Sigmoid colon (tissue), 7 donors: ENCODE data around the gene KCNE4. TPM values are rescaled to one million over a fixed set of nuclear protein-coding genes. Genes with fewer than 3 reads are reported as not detected.

ENCODE experiments used
- DNase-seq: peaks from one replicate; pipeline ENCODE4 v3.0.0-alpha.2; 2019
- H3K27ac ChIP-seq, 4 donors: fragments of 200-600 bp; sonication (generic); one replicate each; pipeline ENCODE4 v1.5.1; 2016 to 2019; ENCODE audit warnings: mild to moderate bottlenecking in 1 of 4
- H3K27me3 ChIP-seq, 3 donors: fragments of 200-600 bp; sonication (generic); one replicate each; pipeline ENCODE4 v1.5.1; 2019; ENCODE audit warnings: mild to moderate bottlenecking in 1 of 3
- H3K36me3 ChIP-seq, 4 donors: fragments of 200-600 bp; sonication (generic); one replicate each; pipeline ENCODE4 v1.5.1; 2016 to 2019
- H3K4me1 ChIP-seq, 4 donors: fragments of 200-600 bp; sonication (generic); one replicate each; pipeline ENCODE4 v1.5.1; 2017 to 2019
- H3K4me3 ChIP-seq, 4 donors: fragments of 200-600 bp; sonication (generic); one replicate each; pipeline ENCODE4 v1.5.1; 2017 to 2019; ENCODE audit warnings: mild to moderate bottlenecking in 2 of 4, moderate library complexity in 1 of 4
- H3K9me3 ChIP-seq, 4 donors: fragments of 200-600 bp in 3 of 4; sonication (generic) in 3 of 4; one replicate each; pipeline versions ENCODE4 v1.5.1 to v1.6.1; 2013 to 2019
- EP300 ChIP-seq, 4 donors: sonication (generic); formaldehyde crosslinking; IDR thresholded peaks; one replicate each; pipeline ENCODE4 v1.6.1; 2017; ENCODE audit warnings: antibody characterized with exemption in 4 of 4
- POLR2A ChIP-seq, 2 donors: fragments of 450-650 bp; IDR thresholded peaks; one replicate each; pipeline ENCODE4 v1.6.1; 2016; ENCODE audit warnings: antibody characterized with exemption in 2 of 2, mild to moderate bottlenecking in 2 of 2, moderate library complexity in 2 of 2
- POLR2AphosphoS5 ChIP-seq, 4 donors: sonication (generic); formaldehyde crosslinking; IDR thresholded peaks; one replicate each; pipeline ENCODE4 v1.6.1; 2017; ENCODE audit warnings: antibody characterized with exemption in 4 of 4
- WGBS, 2 donors: extraction: QIAGEN DNeasy Blood & Tissue Kit; methylation state at CpG; one replicate each; pipeline ENCODE4 v1.1.7; 2013; 5-methylcytosine and 5-hydroxymethylcytosine counted together
- intact Hi-C: fragments of 100-400 bp; cut with DNase I; formaldehyde crosslinking; loops from one replicate; pipeline ENCODE4 v1.15.1; 2023
- polyA plus RNA-seq, 3 donors: library from polyadenylated mRNA; stranded (reverse); fragments of 200-250 nt; gene quantifications; one replicate each; pipeline ENCODE4 v1.2.3, GENCODE V29; 2013
- total RNA-seq, 4 donors: library from RNA; depleted of rRNA; stranded (reverse); fragments of >200 nt; gene quantifications; one replicate each; pipeline ENCODE4 v1.1.0, GENCODE V29; 2016
- TF ChIP-seq, protein P1 (sequence below), 4 experiments: fragments of 450-650 bp in 3 of 4; fragments of 200-600 bp in 1 of 4; IDR thresholded peaks; one replicate each; pipeline ENCODE4 v1.5.1; 2016 to 2019; ENCODE audit warnings: antibody characterized with exemption in 4 of 4, mild to moderate bottlenecking in 3 of 4, moderate library complexity in 2 of 4
- donor health status: healthy with polysubstance abuse.
- donor health status: Bipolar disorder and iron deficiency.
- donor health status: healthy.

KCNE4 gene
- total and polyA plus RNA-seq, 7 donors = 0.23 to 18.7 (median 5.4) TPM

DNA sequence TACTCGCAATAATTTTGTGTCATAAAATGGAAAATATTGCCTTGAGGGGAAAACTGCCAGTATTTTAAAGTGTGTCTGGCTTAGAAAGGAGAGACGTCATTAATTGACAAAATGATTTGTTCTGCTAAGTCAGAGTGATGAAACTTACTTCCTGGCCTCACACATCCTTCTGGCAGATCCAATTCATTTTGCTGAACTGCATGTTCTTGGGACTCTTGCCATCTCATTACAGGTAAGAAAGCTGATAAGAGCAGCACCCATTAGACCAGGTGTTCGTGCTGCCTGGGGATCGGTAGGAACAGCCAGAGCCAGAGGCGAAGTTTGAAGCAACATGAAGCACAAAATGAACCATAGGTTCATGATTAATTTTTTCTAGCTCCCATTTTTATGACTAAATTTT, 38.0 kb downstream of the KCNE4 start:
- H3K27ac ChIP-seq = no peak overlapping the region
- no peak for DNase-seq
- peaks cover 0 to 37% (median 26%) of the 10 kb centered on the region in 4 donors for H3K4me1 ChIP-seq
- no peaks in the 10 kb centered on the region for H3K27me3 ChIP-seq
- intact Hi-C loops = no loop called here
- TF ChIP-seq POLR2AphosphoS5 (IDR thresholded peaks at IDR 0.05) (no peak), POLR2A (IDR thresholded peaks at IDR 0.05) (no peak), EP300 (IDR thresholded peaks at IDR 0.05) (no peak)
- TF ChIP-seq, protein P1, sequence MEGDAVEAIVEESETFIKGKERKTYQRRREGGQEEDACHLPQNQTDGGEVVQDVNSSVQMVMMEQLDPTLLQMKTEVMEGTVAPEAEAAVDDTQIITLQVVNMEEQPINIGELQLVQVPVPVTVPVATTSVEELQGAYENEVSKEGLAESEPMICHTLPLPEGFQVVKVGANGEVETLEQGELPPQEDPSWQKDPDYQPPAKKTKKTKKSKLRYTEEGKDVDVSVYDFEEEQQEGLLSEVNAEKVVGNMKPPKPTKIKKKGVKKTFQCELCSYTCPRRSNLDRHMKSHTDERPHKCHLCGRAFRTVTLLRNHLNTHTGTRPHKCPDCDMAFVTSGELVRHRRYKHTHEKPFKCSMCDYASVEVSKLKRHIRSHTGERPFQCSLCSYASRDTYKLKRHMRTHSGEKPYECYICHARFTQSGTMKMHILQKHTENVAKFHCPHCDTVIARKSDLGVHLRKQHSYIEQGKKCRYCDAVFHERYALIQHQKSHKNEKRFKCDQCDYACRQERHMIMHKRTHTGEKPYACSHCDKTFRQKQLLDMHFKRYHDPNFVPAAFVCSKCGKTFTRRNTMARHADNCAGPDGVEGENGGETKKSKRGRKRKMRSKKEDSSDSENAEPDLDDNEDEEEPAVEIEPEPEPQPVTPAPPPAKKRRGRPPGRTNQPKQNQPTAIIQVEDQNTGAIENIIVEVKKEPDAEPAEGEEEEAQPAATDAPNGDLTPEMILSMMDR (IDR thresholded peaks at IDR 0.05) = no peak
- H3K36me3 ChIP-seq = no peaks in the 10 kb centered on the region
- 25 to 72% methylated on average over 5 of the region's 5 CpGs for WGBS, 2 donors
- H3K4me3 ChIP-seq = no peak overlapping the region
- H3K9me3 ChIP-seq = no peaks in the 10 kb centered on the region

DNA sequence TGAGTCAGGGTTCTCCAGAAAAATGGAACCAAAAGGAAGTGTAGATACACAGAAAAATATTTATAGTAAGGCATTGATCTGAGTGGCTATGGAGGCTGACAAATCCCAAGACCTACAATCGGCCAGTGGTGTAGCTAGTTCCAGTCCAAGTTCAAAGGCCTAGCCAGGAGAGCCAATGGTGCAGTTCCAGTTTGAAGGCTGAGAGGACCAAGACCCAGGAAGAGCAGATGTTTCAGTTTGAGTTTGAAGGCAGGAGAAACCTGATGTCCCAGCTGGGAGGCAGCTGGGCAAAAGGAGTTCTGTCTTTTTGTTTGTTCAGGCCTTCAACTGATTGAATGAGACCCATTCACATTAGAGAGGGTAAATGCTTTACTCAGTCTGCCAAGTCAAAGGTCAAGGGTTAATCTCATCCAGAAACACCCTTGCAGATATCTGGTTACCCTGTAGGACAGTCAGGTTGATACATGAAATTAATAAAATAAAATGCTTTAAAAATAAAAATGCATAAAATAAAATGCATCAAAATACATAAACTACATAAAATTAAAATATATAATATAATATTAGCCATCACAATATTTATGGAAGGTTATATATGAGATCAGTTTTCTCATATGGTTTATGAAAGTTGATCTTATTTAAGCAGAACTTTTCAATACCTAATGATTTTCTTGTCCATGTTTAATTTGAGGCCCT, 38.7 kb downstream of the KCNE4 start:
- H3K27me3 ChIP-seq = no peaks in the 10 kb centered on the region
- H3K36me3 ChIP-seq = no peaks in the 10 kb centered on the region
- 79 to 87% methylated on average over 1 of the region's 1 CpG for WGBS, 2 donors
- no peak for DNase-seq
- intact Hi-C loops = no loop called here
- H3K4me3 ChIP-seq = no peak overlapping the region
- H3K27ac ChIP-seq = no peak overlapping the region
- no peaks in the 10 kb centered on the region for H3K9me3 ChIP-seq
- no peak for TF ChIP-seq POLR2AphosphoS5 (IDR thresholded peaks at IDR 0.05)
- TF ChIP-seq, protein P1 (IDR thresholded peaks at IDR 0.05) = no peak
- TF ChIP-seq POLR2A (IDR thresholded peaks at IDR 0.05) = no peak
- no peak for TF ChIP-seq EP300 (IDR thresholded peaks at IDR 0.05)
- peaks cover 0 to 33% (median 19%) of the 10 kb centered on the region in 4 donors for H3K4me1 ChIP-seq

DNA sequence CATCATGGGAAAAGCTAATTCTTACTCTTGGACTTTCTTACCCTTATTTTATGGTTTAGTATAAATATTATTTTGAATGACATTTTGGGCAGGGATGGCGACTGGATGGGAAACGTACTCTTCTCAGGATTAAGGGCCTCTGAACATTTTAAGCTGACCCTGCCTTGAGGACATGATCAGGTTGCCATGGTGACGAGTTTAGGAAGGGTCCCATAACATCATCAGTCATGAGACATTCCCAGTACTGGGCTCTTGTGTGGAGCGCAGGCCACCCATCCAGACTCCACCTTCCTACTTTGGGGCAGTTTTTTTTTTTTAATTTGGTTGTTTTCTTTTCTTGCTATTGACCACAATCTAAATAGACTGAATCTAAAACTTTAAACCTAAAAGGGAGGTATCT, 40.7 kb downstream of the KCNE4 start:
- Histone ChIP-seq H3K27ac (peak overlapping the region in 2 of 4 donors; percentile 29 to 51), H3K4me3 (no peak overlapping the region), H3K27me3 (no peaks in the 10 kb centered on the region), H3K4me1 (peaks cover 0 to 31% (median 13%) of the 10 kb centered on the region in 4 donors), H3K9me3 (no peaks in the 10 kb centered on the region), H3K36me3 (no peaks in the 10 kb centered on the region)
- WGBS, 2 donors = 90 to 91% methylated on average over 4 of the region's 4 CpGs
- intact Hi-C loops = no loop called here
- DNase-seq = no peak
- TF ChIP-seq POLR2A (IDR thresholded peaks at IDR 0.05) (no peak), EP300 (IDR thresholded peaks at IDR 0.05) (no peak), POLR2AphosphoS5 (IDR thresholded peaks at IDR 0.05) (no peak)
- TF ChIP-seq, protein P1 (IDR thresholded peaks at IDR 0.05) = no peak

DNA sequence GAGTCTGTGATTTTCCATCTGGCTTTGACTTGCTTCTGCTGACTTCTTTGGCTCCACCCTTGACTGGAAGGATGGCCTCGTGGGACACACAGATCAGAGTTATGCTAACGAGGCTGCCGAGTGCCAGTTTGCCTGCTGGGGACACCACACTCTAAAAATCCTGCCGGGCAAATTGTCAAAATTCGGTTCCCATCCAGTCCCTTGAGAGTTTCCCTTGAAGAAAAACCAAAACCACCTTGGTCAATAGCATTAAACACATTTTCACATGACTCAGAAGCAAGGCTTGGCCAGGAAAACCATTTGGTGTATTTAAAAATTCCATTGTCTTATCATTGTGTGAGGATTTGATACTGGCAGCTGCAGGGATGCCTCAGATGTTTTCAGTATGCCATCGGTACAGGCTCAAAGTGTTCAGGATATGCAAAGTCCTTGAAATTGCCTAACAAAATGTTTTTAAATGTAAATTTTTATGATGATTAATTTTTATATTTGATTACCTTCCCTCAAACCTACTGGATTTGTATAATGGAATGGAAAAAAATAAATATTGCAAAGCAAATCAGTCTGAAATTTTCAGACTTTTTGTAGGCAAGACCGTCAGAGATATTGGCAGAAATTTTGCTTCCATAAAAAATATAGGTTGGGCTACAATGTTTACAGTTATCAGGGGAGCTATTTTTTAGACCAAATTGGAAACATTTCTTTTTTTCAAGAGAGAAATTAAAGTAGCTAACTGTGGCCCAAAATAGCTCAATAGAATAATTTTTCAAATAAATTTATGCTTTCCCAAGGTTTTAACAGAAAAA, 41.6 kb downstream of the KCNE4 start:
- Histone ChIP-seq H3K4me3 (no peak overlapping the region), H3K27ac (peak overlapping the region in 2 of 4 donors; percentile 29 to 51), H3K36me3 (no peaks in the 10 kb centered on the region), H3K4me1 (peaks cover 0 to 36% (median 20%) of the 10 kb centered on the region in 4 donors), H3K27me3 (no peaks in the 10 kb centered on the region), H3K9me3 (no peaks in the 10 kb centered on the region)
- intact Hi-C loops = no loop called here
- 77 to 89% methylated on average over 7 of the region's 7 CpGs for WGBS, 2 donors
- DNase-seq = no peak
- TF ChIP-seq EP300 (IDR thresholded peaks at IDR 0.05) = no peak
- TF ChIP-seq, protein P1 (IDR thresholded peaks at IDR 0.05) = no peak
- no peak for TF ChIP-seq POLR2A (IDR thresholded peaks at IDR 0.05)
- no peak for TF ChIP-seq POLR2AphosphoS5 (IDR thresholded peaks at IDR 0.05)
